ENCODE measurements around the gene SLC15A1. TPM values are rescaled to one million over a fixed set of nuclear protein-coding genes. Genes with fewer than 3 reads are reported as not detected.

SLC15A1 gene
- total RNA-seq, 2 donors from 2014 or later, result 0.34 to 1.3 TPM

DNA sequence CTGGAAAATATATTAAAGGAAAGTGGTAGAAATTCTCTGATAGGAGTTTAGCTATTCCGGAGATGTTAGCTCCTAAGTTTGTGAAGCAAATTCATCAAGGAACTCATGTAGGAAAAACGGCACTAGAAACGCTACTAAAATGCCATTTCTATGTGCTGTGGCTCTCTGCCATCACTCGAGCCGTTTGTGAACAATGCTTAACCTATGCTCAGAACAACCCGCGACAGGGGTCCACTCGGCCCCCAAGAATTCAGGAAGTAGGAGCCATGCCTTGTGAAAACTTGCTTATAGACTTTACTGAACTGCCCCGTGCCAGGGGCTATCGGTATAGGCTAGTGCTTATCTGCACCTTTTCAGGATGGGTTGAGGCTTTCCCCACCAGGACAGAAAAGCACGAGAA lies 14.2 kb upstream of the SLC15A1 start:
- no peak for TF ChIP-seq POLR2A (IDR thresholded peaks at IDR 0.05)
- TF ChIP-seq POLR2AphosphoS5 (IDR thresholded peaks at IDR 0.05), result no peak
- TF ChIP-seq, protein P1, sequence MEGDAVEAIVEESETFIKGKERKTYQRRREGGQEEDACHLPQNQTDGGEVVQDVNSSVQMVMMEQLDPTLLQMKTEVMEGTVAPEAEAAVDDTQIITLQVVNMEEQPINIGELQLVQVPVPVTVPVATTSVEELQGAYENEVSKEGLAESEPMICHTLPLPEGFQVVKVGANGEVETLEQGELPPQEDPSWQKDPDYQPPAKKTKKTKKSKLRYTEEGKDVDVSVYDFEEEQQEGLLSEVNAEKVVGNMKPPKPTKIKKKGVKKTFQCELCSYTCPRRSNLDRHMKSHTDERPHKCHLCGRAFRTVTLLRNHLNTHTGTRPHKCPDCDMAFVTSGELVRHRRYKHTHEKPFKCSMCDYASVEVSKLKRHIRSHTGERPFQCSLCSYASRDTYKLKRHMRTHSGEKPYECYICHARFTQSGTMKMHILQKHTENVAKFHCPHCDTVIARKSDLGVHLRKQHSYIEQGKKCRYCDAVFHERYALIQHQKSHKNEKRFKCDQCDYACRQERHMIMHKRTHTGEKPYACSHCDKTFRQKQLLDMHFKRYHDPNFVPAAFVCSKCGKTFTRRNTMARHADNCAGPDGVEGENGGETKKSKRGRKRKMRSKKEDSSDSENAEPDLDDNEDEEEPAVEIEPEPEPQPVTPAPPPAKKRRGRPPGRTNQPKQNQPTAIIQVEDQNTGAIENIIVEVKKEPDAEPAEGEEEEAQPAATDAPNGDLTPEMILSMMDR (IDR thresholded peaks at IDR 0.05), result no peak
- no peaks in the 10 kb centered on the region for H3K27me3 ChIP-seq (replicated peaks; ENCODE audit: insufficient read depth)
- H3K9me3 ChIP-seq, result no peaks in the 10 kb centered on the region
- H3K27ac ChIP-seq, result no peak overlapping the region
- no peak for DNase-seq (ENCODE audit: low spot score)
- 51% methylated on average over 11 of the region's 11 CpGs for WGBS
- H3K4me1 ChIP-seq (replicated peaks), result no peaks in the 10 kb centered on the region
- H3K36me3 ChIP-seq, result no peaks in the 10 kb centered on the region
- H3K4me3 ChIP-seq, result no peak overlapping the region
- intact Hi-C loops (cut with DNase I), result no loop called here

DNA sequence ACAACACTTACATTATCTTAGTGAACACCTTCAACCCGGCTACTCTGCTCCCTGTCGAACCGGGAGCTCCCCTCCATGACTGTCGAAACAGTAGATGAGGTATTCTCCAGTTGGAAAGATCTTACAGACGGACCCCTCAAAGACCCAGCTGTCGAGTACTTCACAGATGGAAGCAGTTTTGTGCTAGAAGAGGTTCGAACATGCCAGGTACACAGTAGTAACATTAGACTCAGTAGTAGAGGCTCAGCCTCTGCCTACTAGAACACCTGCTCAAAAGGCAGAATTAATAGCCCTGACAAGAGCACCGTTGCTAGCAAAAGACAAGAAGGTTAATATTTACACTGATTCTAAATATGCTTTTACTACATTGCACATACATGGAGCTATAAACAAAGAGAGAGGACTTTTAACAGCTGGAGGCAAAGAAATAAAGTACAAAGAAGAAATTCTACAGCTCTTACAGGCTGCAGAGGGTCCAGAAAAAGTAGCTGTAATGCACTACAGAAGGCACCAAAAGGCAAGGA lies 13.6 kb upstream of the SLC15A1 start:
- H3K27me3 ChIP-seq (replicated peaks; ENCODE audit: insufficient read depth), result no peaks in the 10 kb centered on the region
- no peaks in the 10 kb centered on the region for H3K36me3 ChIP-seq
- intact Hi-C loops (cut with DNase I), result no loop called here
- peak; percentile 8 for TF ChIP-seq POLR2AphosphoS5 (IDR thresholded peaks at IDR 0.05)
- no peak for TF ChIP-seq POLR2A (IDR thresholded peaks at IDR 0.05)
- H3K9me3 ChIP-seq, result no peaks in the 10 kb centered on the region
- no peaks in the 10 kb centered on the region for H3K4me1 ChIP-seq (replicated peaks)
- H3K4me3 ChIP-seq, result no peak overlapping the region
- H3K27ac ChIP-seq, result no peak overlapping the region
- DNase-seq (ENCODE audit: low spot score), result no peak
- WGBS, result 70% methylated on average over 8 of the region's 8 CpGs

DNA sequence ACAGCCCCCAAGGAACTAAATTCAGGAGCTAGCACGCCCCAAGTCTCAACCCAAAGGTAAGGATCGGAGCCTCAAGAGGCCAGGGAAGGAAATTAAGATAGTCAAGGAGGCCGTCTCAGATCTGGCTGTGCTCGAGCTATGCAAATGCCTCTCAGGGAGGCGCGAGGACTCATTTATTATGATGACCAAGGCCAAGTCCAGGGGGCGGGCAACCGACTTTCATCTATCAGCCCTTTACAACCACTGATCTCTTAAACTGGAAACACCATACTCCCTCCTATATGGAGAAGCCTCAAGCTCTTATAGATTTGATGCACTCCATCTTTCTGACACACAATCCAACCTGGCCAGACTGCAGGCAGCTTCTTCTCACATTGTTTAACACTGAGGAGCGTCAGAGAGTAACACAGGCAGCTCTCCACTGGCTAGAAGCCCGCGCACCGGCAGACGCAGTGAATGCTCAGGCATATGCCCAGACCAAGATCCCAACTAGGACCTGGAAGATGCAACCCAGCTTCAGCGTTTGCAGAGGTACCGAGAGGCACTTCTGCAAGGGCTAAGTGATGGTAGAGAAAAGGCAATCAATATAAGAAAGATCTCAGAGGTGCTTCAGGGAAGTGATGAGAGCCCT lies 9.6 kb upstream of the SLC15A1 start:
- no peaks in the 10 kb centered on the region for H3K4me1 ChIP-seq (replicated peaks)
- TF ChIP-seq POLR2AphosphoS5 (IDR thresholded peaks at IDR 0.05), result no peak
- intact Hi-C loops (cut with DNase I), result no loop called here
- no peak overlapping the region for H3K4me3 ChIP-seq
- no peaks in the 10 kb centered on the region for H3K27me3 ChIP-seq (replicated peaks; ENCODE audit: insufficient read depth)
- H3K27ac ChIP-seq, result no peak overlapping the region
- no peaks in the 10 kb centered on the region for H3K9me3 ChIP-seq
- H3K36me3 ChIP-seq, result no peaks in the 10 kb centered on the region
- DNase-seq (ENCODE audit: low spot score), result no peak
- WGBS, result 86% methylated on average over 15 of the region's 15 CpGs

DNA sequence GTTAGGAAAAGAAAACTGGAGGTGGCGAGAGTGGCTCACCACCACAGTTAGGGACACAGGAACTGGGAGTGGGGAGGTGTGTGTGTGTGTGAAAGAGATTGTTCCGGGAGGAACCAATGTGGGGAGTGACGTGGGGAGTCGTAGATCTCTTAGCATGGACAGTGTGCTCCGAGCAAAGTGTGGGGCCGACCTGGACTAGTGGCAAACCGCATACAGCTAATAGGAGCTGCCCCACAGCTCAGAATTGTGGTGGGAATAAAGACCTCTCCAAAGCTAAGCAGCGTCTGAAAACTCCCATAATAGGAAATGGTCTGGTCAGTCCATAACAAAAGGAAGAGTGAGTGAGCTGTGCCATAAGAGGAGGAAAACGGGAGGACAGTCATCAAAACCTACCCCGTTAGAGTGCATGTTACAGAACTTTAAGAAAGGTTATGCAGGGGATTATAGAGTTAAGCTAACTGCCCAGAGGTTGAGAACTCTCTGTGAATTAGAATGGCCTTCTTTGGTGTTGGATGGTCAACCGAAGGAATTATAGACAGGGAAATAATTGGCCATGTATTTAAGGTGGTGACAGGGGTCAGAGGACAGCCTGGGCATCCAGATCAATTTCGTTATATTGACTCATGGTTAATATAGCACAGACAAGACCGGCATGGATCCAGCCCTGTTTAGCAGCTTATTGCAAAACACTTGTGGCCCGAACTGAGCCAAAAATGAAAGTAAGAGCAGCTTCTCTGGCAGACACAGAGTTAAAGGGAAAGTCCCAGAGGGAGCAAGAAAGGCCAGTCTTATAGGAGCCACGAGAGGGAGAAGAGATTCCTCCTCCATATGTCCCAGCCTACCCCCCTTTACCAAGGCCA lies 8.9 kb upstream of the SLC15A1 start:
- Histone ChIP-seq H3K27ac (no peak overlapping the region), H3K36me3 (no peaks in the 10 kb centered on the region), H3K4me1 (replicated peaks) (no peaks in the 10 kb centered on the region), H3K4me3 (no peak overlapping the region), H3K27me3 (replicated peaks; ENCODE audit: insufficient read depth) (no peaks in the 10 kb centered on the region), H3K9me3 (no peaks in the 10 kb centered on the region)
- TF ChIP-seq POLR2A (IDR thresholded peaks at IDR 0.05), result no peak
- TF ChIP-seq POLR2AphosphoS5 (IDR thresholded peaks at IDR 0.05), result no peak
- TF ChIP-seq, protein P1 (IDR thresholded peaks at IDR 0.05), result no peak
- no peak for DNase-seq (ENCODE audit: low spot score)
- WGBS, result 68% methylated on average over 15 of the region's 15 CpGs
- intact Hi-C loops (cut with DNase I), result no loop called here

DNA sequence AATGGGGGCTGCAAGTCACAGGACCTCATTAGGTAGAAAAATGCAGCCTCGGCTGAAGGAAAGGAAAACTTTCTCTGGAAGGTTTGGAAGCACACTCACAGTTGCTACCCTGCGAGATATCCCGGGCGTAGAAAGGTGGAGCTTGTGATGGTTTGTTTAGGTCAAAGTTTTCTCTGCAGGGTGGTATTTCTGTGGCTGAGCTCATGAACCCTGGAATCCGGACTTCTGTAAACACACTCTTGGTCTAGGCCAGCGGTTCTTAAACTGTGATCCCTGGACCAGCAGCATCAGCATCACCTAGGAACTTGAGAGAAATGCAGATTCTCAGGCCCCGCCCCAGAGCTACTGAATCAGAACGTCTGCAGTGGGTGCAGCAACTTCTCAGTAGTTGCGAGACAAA lies 3.3 kb upstream of the SLC15A1 start:
- WGBS, result 81% methylated on average over 9 of the region's 9 CpGs
- H3K9me3 ChIP-seq, result no peaks in the 10 kb centered on the region
- no peaks in the 10 kb centered on the region for H3K36me3 ChIP-seq
- H3K4me3 ChIP-seq, result no peak overlapping the region
- intact Hi-C loops (cut with DNase I), result no loop called here
- H3K27ac ChIP-seq, result no peak overlapping the region
- TF ChIP-seq POLR2AphosphoS5 (IDR thresholded peaks at IDR 0.05) (no peak), POLR2A (IDR thresholded peaks at IDR 0.05) (no peak)
- TF ChIP-seq, protein P1 (IDR thresholded peaks at IDR 0.05), result no peak
- DNase-seq (ENCODE audit: low spot score), result no peak
- H3K27me3 ChIP-seq (replicated peaks; ENCODE audit: insufficient read depth), result no peaks in the 10 kb centered on the region
- H3K4me1 ChIP-seq (replicated peaks), result no peaks in the 10 kb centered on the region
